SK-N-SH treated with all-trans-retinoic acid at 6 μM for 48 hours (cell line): ENCODE measurements around the gene THAP11.

Source experiments
- ATAC-seq: fragments of 200-7000 bp; cut with Tn5 transposase; 3 replicates; pipeline ENCODE4 v1.9.1; 2020; ENCODE audit warnings: mild to moderate bottlenecking, moderate library complexity
- ARNTL ChIP-seq: fragments of 450-650 bp; formaldehyde crosslinking; IDR thresholded peaks from 2 replicates; pipeline ENCODE4 v1.5.0; 2020; ENCODE audit warnings: low read depth, mild to moderate bottlenecking, moderate library complexity, borderline replicate concordance
- BACH2 ChIP-seq: fragments of 250-450 bp; sonication (Bioruptor Pico); IDR thresholded peaks from 2 replicates; pipeline ENCODE4 v1.9.0; 2021; ENCODE audit warnings: mild to moderate bottlenecking, borderline replicate concordance
- CREB5 ChIP-seq: fragments of 250-450 bp; sonication (Bioruptor Pico); IDR thresholded peaks from 2 replicates; pipeline ENCODE4 v1.5.1; 2020; ENCODE audit warnings: low read depth, mild to moderate bottlenecking, moderate library complexity
- CSDC2 ChIP-seq: fragments of 250-450 bp; sonication (Bioruptor Pico); IDR thresholded peaks from 2 replicates; pipeline ENCODE4 v1.5.0; 2020; ENCODE audit warnings: mild to moderate bottlenecking, moderate library complexity
- ESRRG ChIP-seq: fragments of 250-450 bp; sonication (Bioruptor Pico); IDR thresholded peaks from 2 replicates; pipeline ENCODE4 v1.6.1; 2021; ENCODE audit warnings: mild to moderate bottlenecking
- ISL1 ChIP-seq: fragments of 250-450 bp; sonication (Bioruptor Pico); IDR thresholded peaks from 2 replicates; pipeline ENCODE4 v2.1.2; 2022; ENCODE audit warnings: mild to moderate bottlenecking, moderate library complexity
- OSR1 ChIP-seq: fragments of 250-450 bp; sonication (Bioruptor Pico); IDR thresholded peaks from 2 replicates; pipeline ENCODE4 v1.8.0; 2022; ENCODE audit warnings: moderate library complexity, mild to moderate bottlenecking, inconsistent platforms
- PATZ1 ChIP-seq: fragments of 250-450 bp; sonication (Bioruptor Pico); IDR thresholded peaks from 2 replicates; pipeline ENCODE4 v1.8.0; 2020; ENCODE audit warnings: mild to moderate bottlenecking, moderate library complexity, borderline replicate concordance
- PPARA ChIP-seq: fragments of 250-450 bp; sonication (Bioruptor Pico); IDR thresholded peaks from 2 replicates; pipeline ENCODE4 v1.5.0; 2020; ENCODE audit warnings: mild to moderate bottlenecking, borderline replicate concordance
- RARB ChIP-seq: fragments of 250-450 bp; sonication (Bioruptor Pico); IDR thresholded peaks from 2 replicates; pipeline ENCODE4 v1.8.0; 2021; ENCODE audit warnings: mild to moderate bottlenecking, moderate library complexity
- TCF4 ChIP-seq: fragments of 250-450 bp; sonication (Bioruptor Pico); IDR thresholded peaks from 2 replicates; pipeline ENCODE4 v1.8.0; 2021; ENCODE audit warnings: mild to moderate bottlenecking, moderate library complexity, borderline replicate concordance
- TOX ChIP-seq: fragments of 250-450 bp; sonication (Bioruptor Pico); IDR thresholded peaks from 2 replicates; pipeline ENCODE4 v1.8.0; 2021; ENCODE audit warnings: mild to moderate bottlenecking, moderate library complexity, borderline replicate concordance
- TSHZ2 ChIP-seq: fragments of 250-450 bp; sonication (Bioruptor Pico); IDR thresholded peaks from 2 replicates; pipeline ENCODE4 v1.5.0; 2020; ENCODE audit warnings: mild to moderate bottlenecking, moderate library complexity
- ZC3H10 ChIP-seq: fragments of 250-450 bp; sonication (Bioruptor Pico); IDR thresholded peaks from 2 replicates; pipeline ENCODE4 v1.5.1; 2021; ENCODE audit warnings: mild to moderate bottlenecking, moderate library complexity
- ZFP3 ChIP-seq: fragments of 250-450 bp; sonication (Bioruptor Pico); IDR thresholded peaks from 2 replicates; pipeline ENCODE4 v1.5.0; 2020; ENCODE audit warnings: mild to moderate bottlenecking, moderate library complexity
- ZFP30 ChIP-seq: fragments of 450-650 bp; formaldehyde crosslinking; IDR thresholded peaks from 2 replicates; pipeline ENCODE4 v1.5.0; 2022; ENCODE audit warnings: mild to moderate bottlenecking, moderate library complexity
- ZNF565 ChIP-seq: fragments of 450-650 bp; formaldehyde crosslinking; conservative IDR thresholded peaks from 2 replicates; pipeline ENCODE4 v1.5.0; 2020; ENCODE audit warnings: low read depth, mild to moderate bottlenecking, moderate library complexity
- ZNF70 ChIP-seq: fragments of 450-650 bp; formaldehyde crosslinking; IDR thresholded peaks from 2 replicates; pipeline ENCODE4 v1.5.0; 2020; ENCODE audit warnings: mild to moderate bottlenecking, moderate library complexity
- ZNF8 ChIP-seq: fragments of 450-650 bp; formaldehyde crosslinking; IDR thresholded peaks from 2 replicates; pipeline ENCODE4 v1.5.0; 2020; ENCODE audit warnings: mild to moderate bottlenecking, moderate library complexity
- TF ChIP-seq, protein P1 (sequence below): fragments of 250-450 bp; sonication (Bioruptor Pico); IDR thresholded peaks from 2 replicates; pipeline ENCODE4 v1.5.1; 2021; ENCODE audit warnings: mild to moderate bottlenecking, moderate library complexity

The THAP11 gene

GRCh38 chr16:67841816-67842508 lies at the start of gene THAP11:
Gene THAP11 (plus strand): TSS chr16:67842320. CDS start chr16:67842555, 235 bp downstream.
- peak; percentile 55 for ATAC-seq
- no peak for TF ChIP-seq ZC3H10

DNA sequence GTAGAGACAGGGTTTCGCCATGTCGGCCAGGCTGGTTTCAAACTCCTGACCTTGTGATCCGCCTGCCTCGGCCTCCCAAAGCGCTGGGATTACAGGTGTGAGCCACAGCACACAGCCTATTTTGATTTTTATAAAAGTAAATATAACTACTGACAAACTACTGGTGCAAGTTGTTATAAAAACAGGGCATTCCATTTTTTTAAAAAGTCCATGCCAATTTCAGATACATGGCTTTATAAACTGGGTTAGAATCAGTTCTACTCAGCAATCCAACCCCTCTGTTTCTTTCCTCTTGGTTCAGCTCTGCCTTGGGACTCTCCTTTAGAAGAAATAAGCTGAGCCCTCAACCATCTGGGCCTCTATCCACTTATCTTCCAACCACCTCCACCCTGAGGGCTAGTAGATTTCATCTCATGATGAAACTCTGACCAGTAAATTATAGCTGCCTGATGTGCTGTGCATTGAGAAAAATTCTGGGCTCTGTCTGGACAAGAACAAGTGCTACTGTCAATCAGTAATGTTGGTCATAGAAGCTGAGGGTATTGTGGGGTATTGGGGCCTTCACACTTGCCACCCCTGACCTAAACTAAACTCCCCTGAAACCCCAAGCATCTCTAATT lies 45.9 kb upstream of the THAP11 start:
- no peak for TF ChIP-seq ZNF8 (CRISPR knock-in tag)
- no peak for TF ChIP-seq ARNTL (CRISPR knock-in tag)
- TF ChIP-seq CREB5 (CRISPR knock-in tag), result no peak
- TF ChIP-seq CSDC2 (CRISPR knock-in tag), result no peak
- TF ChIP-seq ZFP3 (CRISPR knock-in tag), result no peak
- TF ChIP-seq BACH2 (CRISPR knock-in tag), result no peak
- no peak for TF ChIP-seq OSR1 (CRISPR knock-in tag)
- no peak for TF ChIP-seq ZNF70 (CRISPR knock-in tag)
- TF ChIP-seq ZFP30 (CRISPR knock-in tag), result no peak
- TF ChIP-seq ISL1 (CRISPR knock-in tag), result no peak
- no peak for TF ChIP-seq PPARA (CRISPR knock-in tag)
- TF ChIP-seq PATZ1 (CRISPR knock-in tag), result no peak
- TF ChIP-seq TCF4, result no peak
- no peak for TF ChIP-seq TSHZ2 (CRISPR knock-in tag)
- ATAC-seq, result no peak

GRCh38 chr16:67800338-67800926 lies 41.7 kb upstream of the THAP11 start:
- ATAC-seq, result no peak
- TF ChIP-seq ESRRG (CRISPR knock-in tag) (no peak), ARNTL (CRISPR knock-in tag) (no peak)
- TF ChIP-seq, protein P1, sequence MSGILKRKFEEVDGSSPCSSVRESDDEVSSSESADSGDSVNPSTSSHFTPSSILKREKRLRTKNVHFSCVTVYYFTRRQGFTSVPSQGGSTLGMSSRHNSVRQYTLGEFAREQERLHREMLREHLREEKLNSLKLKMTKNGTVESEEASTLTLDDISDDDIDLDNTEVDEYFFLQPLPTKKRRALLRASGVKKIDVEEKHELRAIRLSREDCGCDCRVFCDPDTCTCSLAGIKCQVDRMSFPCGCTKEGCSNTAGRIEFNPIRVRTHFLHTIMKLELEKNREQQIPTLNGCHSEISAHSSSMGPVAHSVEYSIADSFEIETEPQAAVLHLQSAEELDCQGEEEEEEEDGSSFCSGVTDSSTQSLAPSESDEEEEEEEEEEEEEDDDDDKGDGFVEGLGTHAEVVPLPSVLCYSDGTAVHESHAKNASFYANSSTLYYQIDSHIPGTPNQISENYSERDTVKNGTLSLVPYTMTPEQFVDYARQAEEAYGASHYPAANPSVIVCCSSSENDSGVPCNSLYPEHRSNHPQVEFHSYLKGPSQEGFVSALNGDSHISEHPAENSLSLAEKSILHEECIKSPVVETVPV (CRISPR knock-in tag), result no peak

DNA sequence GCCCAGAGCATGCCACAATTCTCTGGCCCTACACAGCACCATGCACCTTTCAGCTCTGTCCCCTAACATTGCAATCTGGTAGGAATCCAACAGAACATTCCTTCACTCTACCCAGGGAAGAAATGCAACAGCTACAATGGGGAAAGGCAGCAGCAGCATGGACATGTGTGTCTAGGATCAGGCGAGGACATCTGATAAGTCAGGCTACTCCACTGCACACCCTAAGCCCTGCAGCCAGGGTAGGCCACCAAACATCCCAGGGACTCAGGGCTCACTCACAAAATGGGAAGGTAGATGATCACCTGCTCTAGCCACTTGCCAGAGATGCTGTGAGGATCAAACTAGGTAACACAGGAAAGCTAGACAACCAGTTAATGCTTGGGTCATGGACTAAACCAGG lies 40.9 kb upstream of the THAP11 start:
- ATAC-seq, result no peak
- TF ChIP-seq, protein P1 (CRISPR knock-in tag), result no peak
- TF ChIP-seq TOX (CRISPR knock-in tag) (no peak), ZNF565 (CRISPR knock-in tag) (no peak), PPARA (CRISPR knock-in tag) (no peak), ESRRG (CRISPR knock-in tag) (no peak), TSHZ2 (CRISPR knock-in tag) (no peak), ARNTL (CRISPR knock-in tag) (no peak), ZFP30 (CRISPR knock-in tag) (no peak), ZC3H10 (no peak), CSDC2 (CRISPR knock-in tag) (no peak), RARB (CRISPR knock-in tag) (no peak), PATZ1 (CRISPR knock-in tag) (no peak), ZFP3 (CRISPR knock-in tag) (no peak)
